ENCODE data around the gene PLCD3. TPM values are rescaled to one million over a fixed set of nuclear protein-coding genes. Genes with fewer than 3 reads are reported as not detected.

The PLCD3 gene
- total and polyA plus RNA-seq, 2 of the 8 experiments (the other 6 are each of a cell fraction or from before 2014, with no cell fraction given) = 26.5 to 48.1 TPM

GRCh38 chr17:45117848-45118646, 14.3 kb downstream of the PLCD3 start:
- Histone ChIP-seq H3K4me1 (replicated peaks in 1 of 4; ENCODE audit: control insufficient read depth in 3 of 4, insufficient read depth in 4 of 4, low read length in 3 of 4) (peaks cover 0 to 9% (median 5%) of the 10 kb centered on the region in 4 experiments; a peak in 3 of 7 replicates), H3K23me2 (ENCODE audit: low read depth, low read length) (no peaks in the 10 kb centered on the region), H4K5ac (ENCODE audit: insufficient read length, low read depth, low read length) (no peak overlapping the region), H2BK5ac (ENCODE audit: low read depth, low read length) (no peak overlapping the region), H2BK15ac (ENCODE audit: low read length) (no peak overlapping the region), H3K23ac (ENCODE audit: insufficient read length) (no peak overlapping the region), H3K36me3 (ENCODE audit: control insufficient read depth in 2 of 4, insufficient read depth in 4 of 4, low read length in 3 of 4) (no peaks in the 10 kb centered on the region), H2AFZ (ENCODE audit: low read length) (no peak overlapping the region), H3K56ac (replicated peaks; ENCODE audit: insufficient read length, low read depth, low read length) (no peak overlapping the region), H3K4ac (replicated peaks; ENCODE audit: insufficient read length, low read depth, low read length) (no peak overlapping the region), H3K79me1 (ENCODE audit: low read depth, low read length) (no peaks in the 10 kb centered on the region), H2BK20ac (ENCODE audit: low read length) (no peak overlapping the region), H3K9me3 (ENCODE audit: insufficient read depth in 2 of 2, low read depth in 1 of 2, low read length in 1 of 2) (no peaks in the 10 kb centered on the region), H2BK12ac (ENCODE audit: low read depth, low read length) (no peak overlapping the region), H4K20me1 (replicated peaks in 1 of 2; ENCODE audit: control insufficient read depth in 1 of 2, insufficient read depth in 2 of 2, low read length in 2 of 2) (peaks cover 0 to 2% of the 10 kb centered on the region in 2 experiments), H4K8ac (ENCODE audit: extremely low read depth, insufficient read depth, low read length) (no peak overlapping the region), H3K18ac (ENCODE audit: extremely low read depth, low read length) (no peak overlapping the region), H4K91ac (replicated peaks; ENCODE audit: insufficient read length, low read length) (no peak overlapping the region), H3K4me3 (ENCODE audit: extremely low read depth in 1 of 4, insufficient read depth in 2 of 4, low read depth in 3 of 4, low read length in 4 of 4) (no peak overlapping the region), H3K27ac (ENCODE audit: low read depth, low read length) (no peak overlapping the region), H2AK5ac (ENCODE audit: low read depth, low read length) (no peak overlapping the region), H3K4me2 (ENCODE audit: insufficient read depth in 1 of 2, low read depth in 2 of 2, low read length in 2 of 2) (no peak overlapping the region), H3K79me2 (ENCODE audit: control insufficient read depth in 1 of 2, insufficient read depth in 2 of 2, low read length in 2 of 2) (no peaks in the 10 kb centered on the region), H2BK120ac (replicated peaks; ENCODE audit: low read depth, low read length) (no peak overlapping the region), H3K27me3 (replicated peaks in 1 of 4; ENCODE audit: control insufficient read depth in 3 of 4, extremely low read depth in 1 of 4, insufficient read depth in 3 of 4, low read length in 3 of 4) (no peaks in the 10 kb centered on the region), H3K9ac (replicated peaks in 1 of 4; ENCODE audit: extremely low read depth in 1 of 4, low read depth in 3 of 4, low read length in 3 of 4) (no peak overlapping the region; a peak in 1 of 7 replicates), H3K14ac (ENCODE audit: insufficient read length) (no peak overlapping the region)
- ChIA-PET CTCF (ENCODE audit: partially characterized antibody) (interaction anchor here (0.5 to 4.7 kb wide), 17 partner anchors 12 to 198 kb away, joined by 3 to 50 read pairs (median 4); partner anchors contain the start of genes ACBD4 and PLCD3), POLR2A (ENCODE audit: partially characterized antibody) (interaction anchor here (0.7 to 2.0 kb wide), 9 partner anchors 9 to 43 kb away, joined by 3 to 10 read pairs (median 5); partner anchors contain the start of gene HEXIM1)
- FAIRE-seq (no peak), DNase-seq (ENCODE audit: low read depth in 1 of 2, low spot score in 2 of 2) (no peak)
- 90% methylated on average over 19 of the region's 20 CpGs; no CpG with 5 or more reads in 1 of the 2 experiments for WGBS, 2 experiments (ENCODE audit: extremely low coverage in 1 of 2, insufficient coverage in 1 of 2, insufficient read length in 1 of 2, insufficient replicate concordance in 2 of 2, low coverage in 1 of 2, low lambda C conversion rate in 2 of 2, missing lambda C conversion rate in 1 of 2)
- no peak for TF ChIP-seq SIX5 (IDR thresholded peaks at IDR 0.05; ENCODE audit: low read depth, low read length)
- no peak for TF ChIP-seq GABPA (IDR thresholded peaks at IDR 0.05; ENCODE audit: borderline replicate concordance, insufficient read depth, low read length)
- no peak for TF ChIP-seq EZH2 (IDR thresholded peaks at IDR 0.05; ENCODE audit: low read depth, low read length, severe bottlenecking)
- TF ChIP-seq CEBPB (IDR thresholded peaks at IDR 0.05; ENCODE audit: low read depth, low read length) = no peak
- no peak for TF ChIP-seq ZNF274 (IDR thresholded peaks at IDR 0.05; ENCODE audit: borderline replicate concordance, extremely low read depth, low read length)
- TF ChIP-seq BRCA1 (IDR thresholded peaks at IDR 0.05; ENCODE audit: low read depth, low read length) = no peak
- TF ChIP-seq CTCF (IDR thresholded peaks at IDR 0.05; ENCODE audit: control extremely low read depth in 1 of 3, insufficient read depth in 1 of 3, low read depth in 1 of 3, low read length in 3 of 3) = no peak
- TF ChIP-seq USF2 (IDR thresholded peaks at IDR 0.05; ENCODE audit: low read length) = no peak
